Esophagus muscularis mucosa (tissue), 4 donors: ENCODE results near the gene SEPTIN10.

Source experiments
- CTCF ChIP-seq, 3 experiments: fragments of 200-600 bp in 2 of 3; fragments of 450-650 bp in 1 of 3; sonication (generic) in 2 of 3; IDR thresholded peaks; one replicate each; pipeline ENCODE4 v1.5.1; 2017 to 2019; ENCODE audit warnings: antibody characterized with exemption in 3 of 3, mild to moderate bottlenecking in 2 of 3, moderate library complexity in 1 of 3
- EP300 ChIP-seq: sonication (generic); formaldehyde crosslinking; IDR thresholded peaks from one replicate; pipeline ENCODE4 v1.6.1; 2017; ENCODE audit warnings: antibody characterized with exemption
- POLR2A ChIP-seq: fragments of 450-650 bp; IDR thresholded peaks from one replicate; pipeline ENCODE4 v1.6.1; 2017; ENCODE audit warnings: antibody characterized with exemption, moderate library complexity, mild to moderate bottlenecking, low read depth
- POLR2AphosphoS5 ChIP-seq, 2 donors: sonication (generic); formaldehyde crosslinking; IDR thresholded peaks; one replicate each; pipeline ENCODE4 v1.6.1; 2017; ENCODE audit warnings: antibody characterized with exemption in 2 of 2

GRCh38 chr2:109659396-109660045 is 45.8 kb upstream of the SEPTIN10 start:
- TF ChIP-seq CTCF (IDR thresholded peaks at IDR 0.05) (no peak), POLR2A (no peak), EP300 (no peak), POLR2AphosphoS5 (IDR thresholded peaks at IDR 0.05) (no peak)
